ENCODE data around the gene KATNB1.

KATNB1 gene

GRCh38 chr16:57747996-57748395 lies 12.4 kb downstream of the KATNB1 start:
- no peak overlapping the region for H2BK15ac ChIP-seq (replicated peaks; ENCODE audit: low read depth)
- no peak overlapping the region for H4K8ac ChIP-seq (ENCODE audit: low read depth, low read length)
- no peaks in the 10 kb centered on the region for H3K79me1 ChIP-seq (ENCODE audit: low read length)
- no peak overlapping the region for H3K9ac ChIP-seq (ENCODE audit: low read length)
- no peak overlapping the region for H4K5ac ChIP-seq (ENCODE audit: low read length)
- WGBS (ENCODE audit: extremely low coverage, insufficient coverage, low lambda C conversion rate), result no CpG with 5 or more reads among the region's 6 CpGs
- DNase-seq, result no peak
- H3K23ac ChIP-seq (ENCODE audit: low read length), result no peak overlapping the region
- H3K36me3 ChIP-seq (ENCODE audit: control insufficient read depth, insufficient read depth, low read length), result no peaks in the 10 kb centered on the region
- no peak overlapping the region for H2AK5ac ChIP-seq (ENCODE audit: low read length)
- no peak overlapping the region for H2BK120ac ChIP-seq (ENCODE audit: low read depth, low read length)
- H3K18ac ChIP-seq (ENCODE audit: low read length), result no peak overlapping the region
- no peaks in the 10 kb centered on the region for H3K79me2 ChIP-seq (ENCODE audit: control insufficient read depth, insufficient read depth, low read length)
- H3K56ac ChIP-seq (ENCODE audit: low read length), result no peak overlapping the region
- H3K4ac ChIP-seq (ENCODE audit: low read depth, low read length), result no peak overlapping the region
- no peaks in the 10 kb centered on the region for H3K4me1 ChIP-seq (ENCODE audit: control insufficient read depth, low read depth, low read length)
- no peak overlapping the region for H3K4me2 ChIP-seq (ENCODE audit: low read length)
- H2BK5ac ChIP-seq (ENCODE audit: low read length), result no peak overlapping the region
- H3K4me3 ChIP-seq (ENCODE audit: low read length), result no peak overlapping the region
- no peaks in the 10 kb centered on the region for H3K27me3 ChIP-seq (ENCODE audit: insufficient read depth, low read length, poor library complexity)
- H3K27ac ChIP-seq (ENCODE audit: low read depth, low read length), result no peak overlapping the region

GRCh38 chr16:57748596-57748995 lies 13.0 kb downstream of the KATNB1 start:
- no peaks in the 10 kb centered on the region for H3K27me3 ChIP-seq (ENCODE audit: insufficient read depth, low read length, poor library complexity)
- no peak overlapping the region for H2AK5ac ChIP-seq (ENCODE audit: low read length)
- no peaks in the 10 kb centered on the region for H3K36me3 ChIP-seq (ENCODE audit: control insufficient read depth, insufficient read depth, low read length)
- no peak overlapping the region for H3K23ac ChIP-seq (ENCODE audit: low read length)
- no peak overlapping the region for H3K9ac ChIP-seq (ENCODE audit: low read length)
- no peaks in the 10 kb centered on the region for H3K79me2 ChIP-seq (ENCODE audit: control insufficient read depth, insufficient read depth, low read length)
- H3K4me1 ChIP-seq (ENCODE audit: control insufficient read depth, low read depth, low read length), result no peaks in the 10 kb centered on the region
- no peak overlapping the region for H3K4me2 ChIP-seq (ENCODE audit: low read length)
- H4K8ac ChIP-seq (ENCODE audit: low read depth, low read length), result no peak overlapping the region
- no peak overlapping the region for H3K4me3 ChIP-seq (ENCODE audit: low read length)
- H3K79me1 ChIP-seq (ENCODE audit: low read length), result no peaks in the 10 kb centered on the region
- H4K5ac ChIP-seq (ENCODE audit: low read length), result no peak overlapping the region
- no peak overlapping the region for H2BK120ac ChIP-seq (ENCODE audit: low read depth, low read length)
- H2BK15ac ChIP-seq (replicated peaks; ENCODE audit: low read depth), result no peak overlapping the region
- no peak overlapping the region for H3K4ac ChIP-seq (ENCODE audit: low read depth, low read length)
- no CpG with 5 or more reads among the region's 11 CpGs for WGBS (ENCODE audit: extremely low coverage, insufficient coverage, low lambda C conversion rate)
- H2BK5ac ChIP-seq (ENCODE audit: low read length), result no peak overlapping the region
- H3K56ac ChIP-seq (ENCODE audit: low read length), result no peak overlapping the region
- H3K18ac ChIP-seq (ENCODE audit: low read length), result no peak overlapping the region
- H3K27ac ChIP-seq (ENCODE audit: low read depth, low read length), result no peak overlapping the region
- no peak for DNase-seq

- H3K4ac ChIP-seq (ENCODE audit: low read depth, low read length), result no peak overlapping the region
- no peak overlapping the region for H2BK120ac ChIP-seq (ENCODE audit: low read depth, low read length)
- H3K4me3 ChIP-seq (ENCODE audit: low read length), result no peak overlapping the region
- no peaks in the 10 kb centered on the region for H3K4me1 ChIP-seq (ENCODE audit: control insufficient read depth, low read depth, low read length)
- H3K36me3 ChIP-seq (ENCODE audit: control insufficient read depth, insufficient read depth, low read length), result no peaks in the 10 kb centered on the region
- H2AK5ac ChIP-seq (ENCODE audit: low read length), result no peak overlapping the region
- no peak overlapping the region for H4K5ac ChIP-seq (ENCODE audit: low read length)
- no peak overlapping the region for H4K8ac ChIP-seq (ENCODE audit: low read depth, low read length)
- WGBS (ENCODE audit: extremely low coverage, insufficient coverage, low lambda C conversion rate), result no CpG with 5 or more reads among the region's 3 CpGs
- H3K9ac ChIP-seq (ENCODE audit: low read length), result no peak overlapping the region
- H2BK5ac ChIP-seq (ENCODE audit: low read length), result no peak overlapping the region
- H3K27ac ChIP-seq (ENCODE audit: low read depth, low read length), result no peak overlapping the region
- H3K23ac ChIP-seq (ENCODE audit: low read length), result no peak overlapping the region
- DNase-seq, result no peak
- no peak overlapping the region for H3K4me2 ChIP-seq (ENCODE audit: low read length)
- no peaks in the 10 kb centered on the region for H3K79me1 ChIP-seq (ENCODE audit: low read length)
- H3K56ac ChIP-seq (ENCODE audit: low read length), result no peak overlapping the region
- no peaks in the 10 kb centered on the region for H3K79me2 ChIP-seq (ENCODE audit: control insufficient read depth, insufficient read depth, low read length)
- H3K27me3 ChIP-seq (ENCODE audit: insufficient read depth, low read length, poor library complexity), result no peaks in the 10 kb centered on the region
- no peak overlapping the region for H3K18ac ChIP-seq (ENCODE audit: low read length)
- no peak overlapping the region for H2BK15ac ChIP-seq (replicated peaks; ENCODE audit: low read depth)
Measured at GRCh38 chr16:57749101-57749692, 13.6 kb downstream of the KATNB1 start.

- no peak overlapping the region for H3K27ac ChIP-seq (ENCODE audit: low read depth, low read length)
- no peak overlapping the region for H4K5ac ChIP-seq (ENCODE audit: low read length)
- no peak overlapping the region for H3K23ac ChIP-seq (ENCODE audit: low read length)
- no peak overlapping the region for H3K4me3 ChIP-seq (ENCODE audit: low read length)
- no peak overlapping the region for H4K8ac ChIP-seq (ENCODE audit: low read depth, low read length)
- H3K27me3 ChIP-seq (ENCODE audit: insufficient read depth, low read length, poor library complexity), result no peaks in the 10 kb centered on the region
- no peak overlapping the region for H3K56ac ChIP-seq (ENCODE audit: low read length)
- no peak overlapping the region for H2AK5ac ChIP-seq (ENCODE audit: low read length)
- no CpG with 5 or more reads among the region's 5 CpGs for WGBS (ENCODE audit: extremely low coverage, insufficient coverage, low lambda C conversion rate)
- H3K4me2 ChIP-seq (ENCODE audit: low read length), result no peak overlapping the region
- H2BK15ac ChIP-seq (replicated peaks; ENCODE audit: low read depth), result no peak overlapping the region
- no peak overlapping the region for H3K18ac ChIP-seq (ENCODE audit: low read length)
- H3K79me2 ChIP-seq (ENCODE audit: control insufficient read depth, insufficient read depth, low read length), result no peaks in the 10 kb centered on the region
- no peaks in the 10 kb centered on the region for H3K36me3 ChIP-seq (ENCODE audit: control insufficient read depth, insufficient read depth, low read length)
- no peak for DNase-seq
- no peak overlapping the region for H3K4ac ChIP-seq (ENCODE audit: low read depth, low read length)
- no peak overlapping the region for H2BK120ac ChIP-seq (ENCODE audit: low read depth, low read length)
- no peaks in the 10 kb centered on the region for H3K79me1 ChIP-seq (ENCODE audit: low read length)
- H3K9ac ChIP-seq (ENCODE audit: low read length), result no peak overlapping the region
- no peak overlapping the region for H2BK5ac ChIP-seq (ENCODE audit: low read length)
- no peaks in the 10 kb centered on the region for H3K4me1 ChIP-seq (ENCODE audit: control insufficient read depth, low read depth, low read length)
Measured at GRCh38 chr16:57749856-57750452, 14.4 kb downstream of the KATNB1 start.

GRCh38 chr16:57750796-57751538 lies 15.4 kb downstream of the KATNB1 start:
- Histone ChIP-seq H2AK5ac (ENCODE audit: low read length) (no peak overlapping the region), H2BK15ac (replicated peaks; ENCODE audit: low read depth) (no peak overlapping the region), H4K5ac (ENCODE audit: low read length) (no peak overlapping the region), H3K4me3 (ENCODE audit: low read length) (no peak overlapping the region), H3K27me3 (ENCODE audit: insufficient read depth, low read length, poor library complexity) (no peaks in the 10 kb centered on the region), H3K79me1 (ENCODE audit: low read length) (no peaks in the 10 kb centered on the region), H3K18ac (ENCODE audit: low read length) (no peak overlapping the region), H2BK120ac (ENCODE audit: low read depth, low read length) (no peak overlapping the region), H3K4me2 (ENCODE audit: low read length) (no peak overlapping the region), H3K23ac (ENCODE audit: low read length) (no peak overlapping the region), H3K27ac (ENCODE audit: low read depth, low read length) (no peak overlapping the region), H3K9ac (ENCODE audit: low read length) (no peak overlapping the region), H4K8ac (ENCODE audit: low read depth, low read length) (no peak overlapping the region), H3K4ac (ENCODE audit: low read depth, low read length) (no peak overlapping the region), H3K4me1 (ENCODE audit: control insufficient read depth, low read depth, low read length) (no peaks in the 10 kb centered on the region), H2BK5ac (ENCODE audit: low read length) (no peak overlapping the region), H3K79me2 (ENCODE audit: control insufficient read depth, insufficient read depth, low read length) (no peaks in the 10 kb centered on the region), H3K56ac (ENCODE audit: low read length) (no peak overlapping the region), H3K36me3 (ENCODE audit: control insufficient read depth, insufficient read depth, low read length) (no peaks in the 10 kb centered on the region)
- no CpG with 5 or more reads among the region's 24 CpGs for WGBS (ENCODE audit: extremely low coverage, insufficient coverage, low lambda C conversion rate)
- DNase-seq, result no peak

All from mesendoderm (in vitro differentiated cells).